B cell (primary cell): ENCODE data around the gene HYAL1. TPM values are rescaled to one million over a fixed set of nuclear protein-coding genes. Genes with fewer than 3 reads are reported as not detected.

Experiments
- ATAC-seq: fragments of 200-7000 bp; cut with Tn5 transposase; one replicate; pipeline ENCODE4 v1.10.0; 2021; ENCODE audit warnings: low read depth, mild to moderate bottlenecking, moderate number of reproducible peaks, moderate library complexity
- CTCF ChIA-PET: fragments of 350-600 bp; sonication (Branson Sonifier 250); formaldehyde crosslinking; loops from one replicate; lab custom pipeline; 2021; ENCODE audit warnings: antibody characterized with exemption, inconsistent platforms; lab: Charles Lee
- POLR2A ChIA-PET: fragments of 350-600 bp; sonication (Branson Sonifier 250); formaldehyde crosslinking; loops from one replicate; lab custom pipeline; 2021; ENCODE audit warnings: antibody characterized with exemption; lab: Charles Lee
- DNase-seq: peaks from one replicate; pipeline ENCODE4 v3.0.0; 2013
- H2AFZ ChIP-seq: 2 replicates; pipeline ENCODE4 v1.6.1; 2012; ENCODE audit warnings: mild to moderate bottlenecking, low read depth, low read length; ENCODE audit not compliant: insufficient read depth, poor library complexity, severe bottlenecking
- H3K27ac ChIP-seq, 2 donors: 1 replicate in 1 of 2; 2 replicates in 1 of 2; pipeline ENCODE4 v1.5.1; 2012 to 2013; ENCODE audit warnings: low read length in 2 of 2, mild to moderate bottlenecking in 2 of 2, moderate library complexity in 1 of 2
- H3K27me3 ChIP-seq, 4 experiments: fragments of 200-600 bp in 1 of 4; sonication (generic) in 1 of 4; replicated peaks in 1 of 4; 1 replicate in 2 of 4; 2 replicates in 2 of 4; pipeline versions ENCODE4 v1.6.1 to v1.7.0; 2013 to 2016; ENCODE audit warnings: low read length in 3 of 4, mild to moderate bottlenecking in 2 of 4, mixed read lengths in 1 of 4, moderate library complexity in 1 of 4; ENCODE audit not compliant: insufficient read depth in 4 of 4, control insufficient read depth in 3 of 4; ENCODE audit errors: control extremely low read depth in 1 of 4
- H3K36me3 ChIP-seq, 2 experiments: replicated peaks in 1 of 2; 1 replicate in 1 of 2; 2 replicates in 1 of 2; pipeline versions ENCODE4 v1.6.1 to v1.7.1; 2013; ENCODE audit warnings: low read length in 1 of 2; ENCODE audit not compliant: insufficient read depth in 2 of 2, control insufficient read depth in 1 of 2; ENCODE audit errors: control extremely low read depth in 1 of 2, extremely low read depth in 1 of 2
- H3K4me1 ChIP-seq, 2 donors: fragments of 200-600 bp in 1 of 2; sonication (generic) in 1 of 2; 1 replicate in 1 of 2; 2 replicates in 1 of 2; pipeline versions ENCODE4 v1.5.1 to v1.6.1; 2013 to 2017; ENCODE audit warnings: low read length in 2 of 2; ENCODE audit not compliant: control insufficient read depth in 2 of 2, insufficient read depth in 2 of 2
- H3K4me2 ChIP-seq: replicated peaks from 2 replicates; pipeline ENCODE3; 2012; ENCODE audit warnings: mild to moderate bottlenecking, low read depth, low read length; ENCODE audit not compliant: poor library complexity, severe bottlenecking
- H3K4me3 ChIP-seq, 5 experiments: fragments of 200-600 bp in 1 of 5; sonication (generic) in 1 of 5; 1 replicate in 3 of 5; 2 replicates in 2 of 5; pipeline versions ENCODE4 v1.5.1 to v1.7.0; 2011 to 2016; ENCODE audit warnings: low read length in 4 of 5, mild to moderate bottlenecking in 4 of 5, low read depth in 2 of 5, control low read depth in 1 of 5, moderate library complexity in 1 of 5; ENCODE audit not compliant: insufficient read depth in 1 of 5; ENCODE audit errors: control extremely low read depth in 1 of 5, extremely low read depth in 1 of 5
- H3K79me2 ChIP-seq: fragments of 200-600 bp; sonication (generic); one replicate; pipeline ENCODE4 v1.6.0; 2016; ENCODE audit warnings: low read length; ENCODE audit not compliant: control insufficient read depth, insufficient read depth
- H3K9ac ChIP-seq: fragments of 200-600 bp; sonication (generic); 2 replicates; pipeline ENCODE4 v1.6.1; 2017; ENCODE audit warnings: mild to moderate bottlenecking, low read length, moderate library complexity
- H3K9me3 ChIP-seq, 3 donors: one replicate each; pipeline versions ENCODE4 v1.6.1 to v1.7.1; 2013; ENCODE audit warnings: low read length in 2 of 3; ENCODE audit not compliant: control insufficient read depth in 2 of 3, insufficient read depth in 1 of 3; ENCODE audit errors: control extremely low read depth in 1 of 3
- H4K20me1 ChIP-seq: 2 replicates; pipeline ENCODE4 v1.6.0; 2012; ENCODE audit warnings: mild to moderate bottlenecking, low read length; ENCODE audit not compliant: insufficient read depth, control insufficient read depth, poor library complexity, severe bottlenecking
- H3K27ac Mint-ChIP-seq: one replicate; pipeline ENCODE4 v1.8.0; 2021; ENCODE audit warnings: mixed read lengths
- H3K27me3 Mint-ChIP-seq: one replicate; pipeline ENCODE4 v1.8.0; 2021; ENCODE audit warnings: mixed read lengths
- H3K4me1 Mint-ChIP-seq: one replicate; pipeline ENCODE4 v1.8.0; 2021; ENCODE audit warnings: mixed read lengths
- H3K4me3 Mint-ChIP-seq: one replicate; pipeline ENCODE4 v1.8.0; 2021; ENCODE audit warnings: mixed read lengths
- H3K9me3 Mint-ChIP-seq: one replicate; pipeline ENCODE4 v1.8.0; 2022; ENCODE audit warnings: mixed read lengths; ENCODE audit not compliant: insufficient read depth
- CTCF ChIP-seq: fragments of 200-600 bp; IDR thresholded peaks from one replicate; pipeline ENCODE4 v1.8.0; 2022; ENCODE audit warnings: antibody characterized with exemption, mild to moderate bottlenecking
- EZH2 ChIP-seq: IDR thresholded peaks from 2 replicates; pipeline ENCODE4 v1.6.1; 2012; ENCODE audit warnings: borderline replicate concordance, low read depth, mild to moderate bottlenecking, moderate library complexity, low read length; ENCODE audit not compliant: insufficient read depth, poor library complexity, severe bottlenecking
- WGBS: methylation state at CpG from one replicate; pipeline ENCODE4 v1.1.5; 2013; ENCODE audit warnings: missing lambda C conversion rate; ENCODE audit not compliant: insufficient coverage; 5-methylcytosine and 5-hydroxymethylcytosine counted together
- intact Hi-C: fragments of 100-400 bp; cut with micrococcal nuclease; formaldehyde crosslinking; loops from one replicate; pipeline ENCODE4 v1.10.0; 2022
- polyA minus RNA-seq: library from RNA; depleted of rRNA, polyadenylated mRNA; stranded (reverse); fragments of >200 nt; gene quantifications from 2 replicates; pipeline ENCODE4 v1.2.3, GENCODE V29; 2012
- polyA plus RNA-seq: library from polyadenylated mRNA; depleted of rRNA; stranded (reverse); fragments of >200 nt; gene quantifications from 2 replicates; pipeline ENCODE4 v1.2.3, GENCODE V29; 2012
- total RNA-seq, 2 donors: library from RNA; stranded (reverse); fragments of 120-200 nt in 1 of 2; gene quantifications; 1 replicate in 1 of 2; 2 replicates in 1 of 2; pipeline versions ENCODE4 v1.2.3 to v1.2.4, GENCODE V29; 2013 to 2022

Gene HYAL1, protein sequence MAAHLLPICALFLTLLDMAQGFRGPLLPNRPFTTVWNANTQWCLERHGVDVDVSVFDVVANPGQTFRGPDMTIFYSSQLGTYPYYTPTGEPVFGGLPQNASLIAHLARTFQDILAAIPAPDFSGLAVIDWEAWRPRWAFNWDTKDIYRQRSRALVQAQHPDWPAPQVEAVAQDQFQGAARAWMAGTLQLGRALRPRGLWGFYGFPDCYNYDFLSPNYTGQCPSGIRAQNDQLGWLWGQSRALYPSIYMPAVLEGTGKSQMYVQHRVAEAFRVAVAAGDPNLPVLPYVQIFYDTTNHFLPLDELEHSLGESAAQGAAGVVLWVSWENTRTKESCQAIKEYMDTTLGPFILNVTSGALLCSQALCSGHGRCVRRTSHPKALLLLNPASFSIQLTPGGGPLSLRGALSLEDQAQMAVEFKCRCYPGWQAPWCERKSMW
- 0.19 and 0.30 TPM in 2 replicates for total RNA-seq
- 0.14 TPM for total RNA-seq (2013)
- polyA plus RNA-seq = 0.12 TPM in 1 of 2 replicates, not detected in the other
- 0.51 and 0.71 TPM in 2 replicates for polyA minus RNA-seq

GRCh38 chr3:50303013-50303815, at the start of gene HYAL1:
HYAL1 (minus strand) TSS chr3:50303574; CDS start chr3:50302956, 618 bp downstream.
- DNase-seq (no peak), ATAC-seq (no peak)
- Histone ChIP-seq H3K27me3 (no peaks in the 10 kb centered on the region), H3K4me3 (no peak within 1 kb of the TSS), H3K36me3 (no peaks in the 10 kb centered on the region), H3K79me2 (peaks cover 9% of the 10 kb centered on the region), H3K4me1 (peaks cover 14 to 24% of the 10 kb centered on the region in 2 donors), H2AFZ (no peak within 1 kb of the TSS), H3K27ac (no peak within 1 kb of the TSS), H4K20me1 (no peaks in the 10 kb centered on the region), H3K4me2 (no peak within 1 kb of the TSS), H3K9ac (no peak within 1 kb of the TSS), H3K9me3 (peaks cover 0 to 9% (median 0%) of the 10 kb centered on the region in 3 donors)
- Mint-ChIP-seq H3K4me3 (no peak within 1 kb of the TSS), H3K27me3 (no peaks in the 10 kb centered on the region), H3K4me1 (peaks cover 30% of the 10 kb centered on the region), H3K27ac (no peak within 1 kb of the TSS), H3K9me3 (no peaks in the 10 kb centered on the region)
- ChIA-PET CTCF (interaction anchor here (0.5 to 0.6 kb wide), 2 partner anchors 22 to 51 kb away, joined by 3 read pairs; no protein-coding TSS in a partner anchor), POLR2A (no interaction called here)
- 84% methylated on average over 14 of the region's 14 CpGs for WGBS
- TF ChIP-seq CTCF (no peak), EZH2 (no peak)
- intact Hi-C loops = no loop called here
